Measurements from ENCODE around the gene TMIE.

- TF ChIP-seq CTCF (IDR thresholded peaks at IDR 0.05) = no peak
- no peak for TF ChIP-seq EP300 (IDR thresholded peaks at IDR 0.05)
Measured at GRCh38 chr3:46668116-46668515, 33.1 kb upstream of the TMIE start.
